ENCODE results near the gene ZNF90. TPM values are rescaled to one million over a fixed set of nuclear protein-coding genes. Genes with fewer than 3 reads are reported as not detected.
"Not testable (repeated sequence)": the region's sequence is repeated elsewhere in the genome, so short reads cannot be mapped to it uniquely, and the experiment has no call there.

Gene ZNF90
- total RNA-seq, 1 experiment from 2014 or later = 0.41 TPM

GRCh38 chr19:20078581-20079031, 806 bp downstream of the ZNF90 start:
- ChIA-PET POLR2A (ENCODE audit: low non-redundant PET) (no interaction called here), CTCF (no interaction called here)
- Histone ChIP-seq H3K36me3 (ENCODE audit: insufficient read depth, low read length, poor library complexity, severe bottlenecking) (no peaks in the 10 kb centered on the region), H3K4me3 (ENCODE audit: low read depth, low read length, poor library complexity, severe bottlenecking) (no peak overlapping the region), H3K27ac (ENCODE audit: low read depth, low read length, poor library complexity, severe bottlenecking) (no peak overlapping the region), H3K27me3 (replicated peaks; ENCODE audit: insufficient read depth, low read depth, low read length, poor library complexity) (no peaks in the 10 kb centered on the region), H3K4me1 (ENCODE audit: insufficient read depth, low read length, poor library complexity, severe bottlenecking) (no peaks in the 10 kb centered on the region), H3K9me3 (ENCODE audit: low read depth, low read length, poor library complexity, severe bottlenecking) (peaks cover 7% of the 10 kb centered on the region)
- intact Hi-C loops (cut with micrococcal nuclease; ENCODE audit: unreplicated experiment) = no loop called here
- no peak for TF ChIP-seq EZH2 (IDR thresholded peaks at IDR 0.05; ENCODE audit: borderline replicate concordance, low read depth, low read length, poor library complexity, severe bottlenecking)
- TF ChIP-seq, protein P1, sequence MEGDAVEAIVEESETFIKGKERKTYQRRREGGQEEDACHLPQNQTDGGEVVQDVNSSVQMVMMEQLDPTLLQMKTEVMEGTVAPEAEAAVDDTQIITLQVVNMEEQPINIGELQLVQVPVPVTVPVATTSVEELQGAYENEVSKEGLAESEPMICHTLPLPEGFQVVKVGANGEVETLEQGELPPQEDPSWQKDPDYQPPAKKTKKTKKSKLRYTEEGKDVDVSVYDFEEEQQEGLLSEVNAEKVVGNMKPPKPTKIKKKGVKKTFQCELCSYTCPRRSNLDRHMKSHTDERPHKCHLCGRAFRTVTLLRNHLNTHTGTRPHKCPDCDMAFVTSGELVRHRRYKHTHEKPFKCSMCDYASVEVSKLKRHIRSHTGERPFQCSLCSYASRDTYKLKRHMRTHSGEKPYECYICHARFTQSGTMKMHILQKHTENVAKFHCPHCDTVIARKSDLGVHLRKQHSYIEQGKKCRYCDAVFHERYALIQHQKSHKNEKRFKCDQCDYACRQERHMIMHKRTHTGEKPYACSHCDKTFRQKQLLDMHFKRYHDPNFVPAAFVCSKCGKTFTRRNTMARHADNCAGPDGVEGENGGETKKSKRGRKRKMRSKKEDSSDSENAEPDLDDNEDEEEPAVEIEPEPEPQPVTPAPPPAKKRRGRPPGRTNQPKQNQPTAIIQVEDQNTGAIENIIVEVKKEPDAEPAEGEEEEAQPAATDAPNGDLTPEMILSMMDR (conservative IDR thresholded peaks at IDR 0.05; ENCODE audit: low read depth, low read length) = no peak
- no TSS peak for BruUV-seq (replicated peaks)
- no peak for DNase-seq (ENCODE audit: low spot score)

DNA sequence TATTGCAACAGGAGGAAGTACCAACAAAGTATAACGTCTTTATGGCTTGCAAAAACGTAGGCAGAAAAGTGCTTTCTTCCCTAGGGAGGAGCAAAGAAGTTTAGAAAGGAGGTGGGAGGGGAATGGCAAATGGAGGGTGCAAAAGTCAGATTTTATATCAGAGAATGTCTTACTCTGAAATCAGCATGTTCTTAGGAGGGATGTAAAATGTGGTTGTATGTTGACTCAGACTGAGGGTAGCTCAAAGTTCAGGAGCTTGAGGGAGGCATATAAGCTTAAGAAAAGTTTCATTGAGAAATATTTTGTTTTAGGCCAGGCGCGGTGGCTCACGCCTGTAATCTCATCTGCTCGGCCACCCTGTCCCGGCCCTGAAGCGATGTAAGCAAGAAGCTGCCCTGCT, 1.7 kb downstream of the ZNF90 start:
- DNase-seq (ENCODE audit: low spot score) = no peak
- H3K36me3 ChIP-seq (ENCODE audit: insufficient read depth, low read length, poor library complexity, severe bottlenecking) = no peaks in the 10 kb centered on the region
- TF ChIP-seq EZH2 (IDR thresholded peaks at IDR 0.05; ENCODE audit: borderline replicate concordance, low read depth, low read length, poor library complexity, severe bottlenecking) = no peak
- TF ChIP-seq, protein P1 (conservative IDR thresholded peaks at IDR 0.05; ENCODE audit: low read depth, low read length) = no peak
- H3K4me1 ChIP-seq (ENCODE audit: insufficient read depth, low read length, poor library complexity, severe bottlenecking) = no peaks in the 10 kb centered on the region
- BruUV-seq (replicated peaks) = no TSS peak
- POLR2A ChIA-PET (ENCODE audit: low non-redundant PET) = no interaction called here
- intact Hi-C loops (cut with micrococcal nuclease; ENCODE audit: unreplicated experiment) = no loop called here
- no peaks in the 10 kb centered on the region for H3K27me3 ChIP-seq (replicated peaks; ENCODE audit: insufficient read depth, low read depth, low read length, poor library complexity)
- no peak overlapping the region for H3K27ac ChIP-seq (ENCODE audit: low read depth, low read length, poor library complexity, severe bottlenecking)
- CTCF ChIA-PET = no interaction called here
- H3K4me3 ChIP-seq (ENCODE audit: low read depth, low read length, poor library complexity, severe bottlenecking) = no peak overlapping the region
- peaks cover 7% of the 10 kb centered on the region for H3K9me3 ChIP-seq (ENCODE audit: low read depth, low read length, poor library complexity, severe bottlenecking)

- intact Hi-C loops (cut with micrococcal nuclease; ENCODE audit: unreplicated experiment) = no loop called here
- Histone ChIP-seq H3K4me1 (ENCODE audit: insufficient read depth, low read length, poor library complexity, severe bottlenecking) (no peaks in the 10 kb centered on the region), H3K4me3 (ENCODE audit: low read depth, low read length, poor library complexity, severe bottlenecking) (no peak overlapping the region), H3K27me3 (replicated peaks; ENCODE audit: insufficient read depth, low read depth, low read length, poor library complexity) (no peaks in the 10 kb centered on the region), H3K27ac (ENCODE audit: low read depth, low read length, poor library complexity, severe bottlenecking) (no peak overlapping the region), H3K9me3 (ENCODE audit: low read depth, low read length, poor library complexity, severe bottlenecking) (peaks cover 13% of the 10 kb centered on the region), H3K36me3 (ENCODE audit: insufficient read depth, low read length, poor library complexity, severe bottlenecking) (no peaks in the 10 kb centered on the region)
- TF ChIP-seq, protein P1 (conservative IDR thresholded peaks at IDR 0.05; ENCODE audit: low read depth, low read length) = no peak
- no peak for TF ChIP-seq EZH2 (IDR thresholded peaks at IDR 0.05; ENCODE audit: borderline replicate concordance, low read depth, low read length, poor library complexity, severe bottlenecking)
- ChIA-PET CTCF (no interaction called here), POLR2A (ENCODE audit: low non-redundant PET) (no interaction called here)
- no peak for DNase-seq (ENCODE audit: low spot score)
- no TSS peak for BruUV-seq (replicated peaks)
These were observed 2.9 kb downstream of the ZNF90 start for GRCh38 chr19:20080656-20081055.

DNA sequence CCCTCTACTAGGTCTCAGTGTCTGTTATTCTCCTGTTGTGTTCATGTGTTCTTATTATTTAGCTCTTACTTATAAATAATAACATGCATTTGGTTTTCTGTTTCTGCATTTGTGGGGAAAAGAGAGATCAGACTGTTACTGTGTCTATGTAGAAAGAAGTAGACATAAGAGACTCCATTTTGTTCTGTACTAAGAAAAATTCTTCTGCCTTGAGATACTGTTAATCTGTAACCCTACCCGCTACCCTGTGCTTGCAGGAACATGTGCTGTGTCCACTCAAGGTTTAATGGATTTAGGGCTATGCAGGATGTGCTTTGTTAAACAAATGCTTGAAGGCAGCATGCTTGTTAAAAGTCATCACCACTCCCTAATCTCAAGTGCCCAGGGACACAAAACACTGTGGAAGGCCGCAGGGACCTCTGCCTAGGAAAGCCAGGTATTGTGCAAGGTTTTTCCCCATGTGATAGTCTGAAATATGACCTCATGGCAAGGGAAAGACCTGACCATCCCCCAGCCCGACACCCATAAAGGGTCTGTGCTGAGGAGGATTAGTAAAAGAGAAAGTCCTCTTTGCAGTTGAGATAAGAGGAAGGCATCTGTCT, 4.5 kb downstream of the ZNF90 start:
- DNase-seq (ENCODE audit: low spot score); H3K27ac ChIP-seq (ENCODE audit: low read depth, low read length, poor library complexity, severe bottlenecking); H3K4me3 ChIP-seq (ENCODE audit: low read depth, low read length, poor library complexity, severe bottlenecking); CTCF ChIA-PET; BruUV-seq (replicated peaks); POLR2A ChIA-PET (ENCODE audit: low non-redundant PET); H3K27me3 ChIP-seq (replicated peaks; ENCODE audit: insufficient read depth, low read depth, low read length, poor library complexity); intact Hi-C loops (cut with micrococcal nuclease; ENCODE audit: unreplicated experiment); H3K4me1 ChIP-seq (ENCODE audit: insufficient read depth, low read length, poor library complexity, severe bottlenecking); H3K36me3 ChIP-seq (ENCODE audit: insufficient read depth, low read length, poor library complexity, severe bottlenecking): not testable (repeated sequence)
- peaks cover 18% of the 10 kb centered on the region for H3K9me3 ChIP-seq (ENCODE audit: low read depth, low read length, poor library complexity, severe bottlenecking)

- H3K4me1 ChIP-seq (ENCODE audit: insufficient read depth, low read length, poor library complexity, severe bottlenecking); H3K4me3 ChIP-seq (ENCODE audit: low read depth, low read length, poor library complexity, severe bottlenecking); H3K27me3 ChIP-seq (replicated peaks; ENCODE audit: insufficient read depth, low read depth, low read length, poor library complexity); BruUV-seq (replicated peaks); POLR2A ChIA-PET (ENCODE audit: low non-redundant PET); intact Hi-C loops (cut with micrococcal nuclease; ENCODE audit: unreplicated experiment); H3K27ac ChIP-seq (ENCODE audit: low read depth, low read length, poor library complexity, severe bottlenecking); CTCF ChIA-PET; H3K36me3 ChIP-seq (ENCODE audit: insufficient read depth, low read length, poor library complexity, severe bottlenecking); DNase-seq (ENCODE audit: low spot score): not testable (repeated sequence)
- peaks cover 18% of the 10 kb centered on the region for H3K9me3 ChIP-seq (ENCODE audit: low read depth, low read length, poor library complexity, severe bottlenecking)
These were observed 5.1 kb downstream of the ZNF90 start for GRCh38 chr19:20082876-20083275.

All from A673 (cell line).